SK-N-SH treated with all-trans-retinoic acid at 6 μM for 48 hours (cell line): ENCODE results near the gene RCHY1.

Experiments used
- BACH2 ChIP-seq: fragments of 250-450 bp; sonication (Bioruptor Pico); IDR thresholded peaks from 2 replicates; pipeline ENCODE4 v1.9.0; 2021; ENCODE audit warnings: mild to moderate bottlenecking, borderline replicate concordance
- CREB5 ChIP-seq: fragments of 250-450 bp; sonication (Bioruptor Pico); IDR thresholded peaks from 2 replicates; pipeline ENCODE4 v1.5.1; 2020; ENCODE audit warnings: low read depth, mild to moderate bottlenecking, moderate library complexity
- CSDC2 ChIP-seq: fragments of 250-450 bp; sonication (Bioruptor Pico); IDR thresholded peaks from 2 replicates; pipeline ENCODE4 v1.5.0; 2020; ENCODE audit warnings: mild to moderate bottlenecking, moderate library complexity
- ESRRG ChIP-seq: fragments of 250-450 bp; sonication (Bioruptor Pico); IDR thresholded peaks from 2 replicates; pipeline ENCODE4 v1.6.1; 2021; ENCODE audit warnings: mild to moderate bottlenecking
- GLIS3 ChIP-seq: fragments of 250-450 bp; sonication (Bioruptor Pico); IDR thresholded peaks from 2 replicates; pipeline ENCODE4 v1.5.0; 2020; ENCODE audit warnings: mild to moderate bottlenecking, moderate library complexity
- ISL1 ChIP-seq: fragments of 250-450 bp; sonication (Bioruptor Pico); IDR thresholded peaks from 2 replicates; pipeline ENCODE4 v2.1.2; 2022; ENCODE audit warnings: mild to moderate bottlenecking, moderate library complexity
- OSR1 ChIP-seq: fragments of 250-450 bp; sonication (Bioruptor Pico); IDR thresholded peaks from 2 replicates; pipeline ENCODE4 v1.8.0; 2022; ENCODE audit warnings: moderate library complexity, mild to moderate bottlenecking, inconsistent platforms
- PATZ1 ChIP-seq: fragments of 250-450 bp; sonication (Bioruptor Pico); IDR thresholded peaks from 2 replicates; pipeline ENCODE4 v1.8.0; 2020; ENCODE audit warnings: mild to moderate bottlenecking, moderate library complexity, borderline replicate concordance
- SNAI2 ChIP-seq: fragments of 250-450 bp; sonication (Bioruptor Pico); IDR thresholded peaks from 2 replicates; pipeline ENCODE4 v1.5.0; 2020; ENCODE audit warnings: mild to moderate bottlenecking, moderate library complexity
- TOX ChIP-seq: fragments of 250-450 bp; sonication (Bioruptor Pico); IDR thresholded peaks from 2 replicates; pipeline ENCODE4 v1.8.0; 2021; ENCODE audit warnings: mild to moderate bottlenecking, moderate library complexity, borderline replicate concordance
- TSHZ2 ChIP-seq: fragments of 250-450 bp; sonication (Bioruptor Pico); IDR thresholded peaks from 2 replicates; pipeline ENCODE4 v1.5.0; 2020; ENCODE audit warnings: mild to moderate bottlenecking, moderate library complexity
- ZC3H10 ChIP-seq: fragments of 250-450 bp; sonication (Bioruptor Pico); IDR thresholded peaks from 2 replicates; pipeline ENCODE4 v1.5.1; 2021; ENCODE audit warnings: mild to moderate bottlenecking, moderate library complexity
- ZFP3 ChIP-seq: fragments of 250-450 bp; sonication (Bioruptor Pico); IDR thresholded peaks from 2 replicates; pipeline ENCODE4 v1.5.0; 2020; ENCODE audit warnings: mild to moderate bottlenecking, moderate library complexity
- ZFP30 ChIP-seq: fragments of 450-650 bp; formaldehyde crosslinking; IDR thresholded peaks from 2 replicates; pipeline ENCODE4 v1.5.0; 2022; ENCODE audit warnings: mild to moderate bottlenecking, moderate library complexity

- no peak for TF ChIP-seq ZFP3 (CRISPR knock-in tag)
- TF ChIP-seq PATZ1 (CRISPR knock-in tag) = no peak
- no peak for TF ChIP-seq CREB5 (CRISPR knock-in tag)
- TF ChIP-seq TSHZ2 (CRISPR knock-in tag) = no peak
- no peak for TF ChIP-seq ISL1
- TF ChIP-seq GLIS3 (CRISPR knock-in tag) = no peak
- no peak for TF ChIP-seq BACH2
- TF ChIP-seq OSR1 = no peak
- TF ChIP-seq ZFP30 (CRISPR knock-in tag) = no peak
- no peak for TF ChIP-seq ZC3H10 (CRISPR knock-in tag)
- TF ChIP-seq ESRRG (CRISPR knock-in tag) = no peak
- TF ChIP-seq SNAI2 (CRISPR knock-in tag) = no peak
- TF ChIP-seq TOX (CRISPR knock-in tag) = no peak
- TF ChIP-seq CSDC2 (CRISPR knock-in tag) = no peak
These were observed 17.1 kb downstream of the RCHY1 start for GRCh38 chr4:75497133-75497532.
